NCI-H526 (cell line): ENCODE data around the gene GTF3C5.
"Not testable (repeated sequence)": the region's sequence is repeated elsewhere in the genome, so short reads cannot be mapped to it uniquely, and the experiment has no call there.

Experiments used
- DNase-seq, 2 experiments: peaks; one replicate each; lab custom pipeline; 2025; lab: John Stamatoyannopoulos, UW

GTF3C5 gene

DNA sequence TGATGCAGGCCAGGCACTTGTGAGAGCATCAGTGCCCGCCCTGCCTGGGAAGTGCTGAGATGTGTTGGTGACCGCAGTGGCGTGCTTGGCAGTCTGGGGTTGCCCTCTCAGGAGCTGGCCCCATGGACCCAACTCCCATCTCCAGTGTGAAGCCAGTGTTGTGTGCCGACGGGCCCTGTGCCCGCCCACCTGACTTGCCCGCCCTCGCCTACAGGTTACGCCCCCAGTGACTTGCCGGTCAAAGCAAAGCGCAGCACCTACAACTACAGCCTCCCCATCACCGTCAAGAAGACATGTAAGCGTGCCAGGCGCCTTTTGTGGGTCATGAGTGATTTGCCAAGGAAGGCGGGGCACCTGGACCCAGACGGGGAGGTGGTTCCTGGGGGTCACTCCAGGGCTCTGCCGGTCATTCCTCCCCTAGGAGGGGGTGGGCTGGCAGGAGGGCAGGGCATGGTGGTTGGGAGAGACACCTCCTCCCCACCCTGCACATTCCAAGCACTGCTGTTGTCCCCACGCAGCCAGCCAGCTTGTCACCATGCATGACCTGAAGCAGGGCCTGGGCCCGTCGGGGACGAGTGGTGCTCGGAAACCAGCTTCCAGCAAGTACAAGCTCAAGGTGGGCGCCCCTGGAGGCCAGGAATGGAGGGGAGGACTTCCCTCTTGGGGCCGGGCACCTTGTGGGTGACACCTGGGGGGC, 23.5 kb downstream of the GTF3C5 start:
- DNase-seq: no peak

DNA sequence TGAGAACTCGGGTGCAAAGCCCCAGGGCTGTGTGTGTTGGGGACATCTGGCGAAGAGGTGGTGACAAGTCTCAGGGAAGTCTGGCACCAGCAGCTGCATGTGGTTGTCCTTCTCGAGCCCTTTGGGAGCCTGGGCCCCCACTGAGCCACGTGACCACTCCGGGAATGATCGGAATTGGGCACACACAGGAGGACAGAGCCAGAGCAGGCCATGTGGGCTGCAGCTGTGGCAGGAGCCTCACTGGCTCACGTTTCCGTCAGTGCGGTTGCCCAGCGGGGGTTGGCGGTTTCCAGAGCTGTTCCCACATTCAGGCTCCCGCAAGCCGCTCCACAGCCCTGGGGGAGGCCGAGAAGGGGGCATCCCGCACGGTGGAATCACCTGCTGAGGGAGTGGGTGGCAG, 24.2 kb downstream of the GTF3C5 start:
- no peak for DNase-seq

GRCh38 chr9:133055788-133056420, 25.1 kb downstream of the GTF3C5 start:
- no peak for DNase-seq

DNA sequence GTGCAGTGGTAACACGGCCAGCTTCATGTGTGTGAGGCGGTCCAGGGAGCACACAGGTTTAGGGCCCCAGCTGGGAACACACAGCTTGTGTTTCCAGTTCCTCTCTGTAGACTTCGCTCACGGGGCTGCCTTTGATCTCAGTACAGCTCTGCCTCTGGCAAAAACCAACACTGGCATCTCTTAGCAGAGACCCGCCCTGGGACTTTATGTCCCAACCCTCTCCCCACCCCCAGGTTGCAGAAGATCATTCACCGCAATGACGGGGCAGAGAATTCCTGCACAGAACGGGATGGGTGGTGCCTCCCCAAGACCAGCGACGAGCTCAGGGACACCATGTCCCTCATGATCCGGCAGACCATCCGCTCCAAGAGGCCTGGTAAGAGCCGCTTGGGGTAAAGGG, 25.7 kb downstream of the GTF3C5 start:
- no peak for DNase-seq

DNA sequence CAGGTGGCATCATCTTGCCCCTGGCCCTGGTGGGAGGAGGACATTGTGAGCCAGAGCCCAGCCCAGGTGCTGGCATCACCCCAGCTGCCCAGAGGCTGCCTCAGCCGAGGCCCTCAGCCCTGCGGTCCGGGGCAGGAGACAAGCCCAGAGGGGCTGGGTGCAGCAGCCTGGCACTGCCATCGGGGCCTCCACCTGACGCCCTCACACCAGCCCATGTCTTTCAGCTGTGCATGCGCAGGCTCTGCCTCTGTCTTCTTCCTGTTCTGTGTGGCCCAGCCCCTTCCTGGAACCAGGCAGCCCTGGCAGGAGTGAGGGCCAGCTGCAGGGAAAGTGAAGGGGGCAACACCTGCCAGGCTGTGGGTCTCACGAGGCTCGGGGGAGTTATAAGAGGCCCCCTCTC, 26.2 kb downstream of the GTF3C5 start:
- DNase-seq: no peak

DNA sequence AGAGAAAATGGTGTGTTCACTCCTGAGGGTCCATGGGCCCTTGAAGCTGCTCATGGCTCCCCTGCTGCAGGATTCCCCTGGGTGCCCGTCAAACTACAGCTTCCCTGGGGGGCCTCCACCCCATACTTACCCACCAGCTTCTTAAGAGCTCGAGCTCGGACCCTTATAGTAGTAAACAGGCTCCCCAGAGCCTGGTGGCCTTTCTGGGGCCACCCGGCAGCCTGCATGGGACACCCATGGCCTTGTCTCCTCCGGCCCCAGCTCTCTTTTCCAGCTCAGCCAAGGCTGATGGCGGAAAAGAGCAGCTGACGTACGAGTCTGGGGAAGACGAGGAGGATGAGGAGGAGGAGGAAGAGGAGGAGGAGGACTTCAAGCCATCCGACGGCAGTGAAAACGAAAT, 26.8 kb downstream of the GTF3C5 start:
- no peak for DNase-seq

DNA sequence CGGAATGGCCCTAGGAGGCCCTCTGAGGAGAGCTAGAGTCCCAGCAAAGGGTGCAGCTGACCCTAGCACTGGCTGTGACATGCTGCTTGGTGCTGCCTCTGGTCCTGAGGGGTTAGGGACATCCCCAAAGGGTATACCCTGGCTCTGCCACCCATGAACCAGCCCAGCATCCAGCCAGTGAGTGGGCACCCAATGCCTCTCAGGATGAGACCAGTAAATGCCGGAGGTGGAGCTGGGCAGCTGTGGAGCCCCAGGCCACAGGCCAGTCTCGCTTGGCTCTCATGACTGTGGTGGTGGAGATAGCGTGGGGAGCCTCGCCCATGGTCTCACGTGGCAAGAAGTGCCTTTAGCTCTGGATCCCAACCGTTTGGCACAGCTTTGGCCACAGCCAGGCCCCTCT, 27.3 kb downstream of the GTF3C5 start:
- no peak for DNase-seq

DNA sequence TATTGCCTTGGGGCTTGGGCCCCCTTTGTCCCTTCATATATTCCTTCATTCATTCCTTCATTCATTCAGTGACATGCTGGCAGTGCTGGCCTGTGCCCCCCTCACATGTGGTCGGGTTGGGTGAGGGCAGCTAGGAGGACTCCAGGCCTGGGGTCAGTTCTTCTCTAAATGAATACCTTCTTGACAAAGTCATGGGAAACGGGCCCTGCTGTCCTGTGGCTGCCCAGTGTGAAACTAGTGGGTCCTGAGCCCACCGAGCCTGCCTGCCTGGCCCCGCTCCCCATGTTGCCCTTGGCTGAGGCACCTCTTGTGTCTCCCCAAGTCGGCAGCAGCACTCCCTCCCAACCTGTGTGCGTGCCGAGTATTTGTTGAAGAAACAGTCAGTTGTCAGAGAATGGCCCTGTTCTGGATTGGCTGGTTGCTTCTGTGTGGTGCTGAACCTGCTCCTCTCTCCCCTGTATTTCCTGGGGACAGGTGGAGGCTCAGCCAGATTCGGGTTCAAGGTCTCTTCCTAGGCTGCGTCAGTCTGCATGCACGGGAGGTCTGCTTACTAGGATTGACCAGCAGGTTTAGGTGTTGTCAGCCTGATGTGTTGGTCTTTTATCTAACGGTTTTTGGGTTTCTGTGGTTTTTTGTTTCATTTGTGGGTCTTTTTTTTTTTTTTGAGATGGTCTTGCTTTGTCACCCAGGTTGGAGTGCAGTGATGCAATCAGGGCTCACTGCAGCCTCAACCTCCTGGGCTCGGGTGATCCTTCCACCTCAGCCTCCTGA, 27.9 kb downstream of the GTF3C5 start:
- DNase-seq: no peak

GRCh38 chr9:133059623-133060022, 28.8 kb downstream of the GTF3C5 start:
- DNase-seq: no peak

GRCh38 chr9:133060417-133060841, 29.6 kb downstream of the GTF3C5 start:
- no peak for DNase-seq

GRCh38 chr9:133061019-133061763, 30.4 kb downstream of the GTF3C5 start:
- peak in 1 of 2 experiments; percentile 38 for DNase-seq

DNA sequence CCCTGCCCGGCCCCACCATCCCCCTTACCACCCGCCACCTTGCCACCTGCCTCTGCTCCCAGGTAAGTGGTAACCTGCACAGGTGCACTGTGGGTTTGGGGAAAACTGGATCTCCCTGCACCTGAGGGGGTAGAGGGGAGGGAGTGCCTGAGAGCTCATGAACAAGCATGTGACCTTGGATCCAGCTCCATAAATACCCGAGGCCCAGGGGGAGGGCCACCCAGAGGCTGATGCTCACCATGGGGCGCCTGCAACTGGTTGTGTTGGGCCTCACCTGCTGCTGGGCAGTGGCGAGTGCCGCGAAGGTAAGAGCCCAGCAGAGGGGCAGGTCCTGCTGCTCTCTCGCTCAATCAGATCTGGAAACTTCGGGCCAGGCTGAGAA, 31.0 kb downstream of the GTF3C5 start, which contains the start of gene CEL:
Gene CEL, plus strand, starts transcription at position 218 of the 382 bp plus-strand sequence. Its CDS starts 22 bp downstream, at position 240.
- peak in 1 of 2 experiments; percentile 19 for DNase-seq

- not testable (repeated sequence) for DNase-seq
These were observed 31.8 kb downstream of the GTF3C5 start for GRCh38 chr9:133062569-133062968.

DNA sequence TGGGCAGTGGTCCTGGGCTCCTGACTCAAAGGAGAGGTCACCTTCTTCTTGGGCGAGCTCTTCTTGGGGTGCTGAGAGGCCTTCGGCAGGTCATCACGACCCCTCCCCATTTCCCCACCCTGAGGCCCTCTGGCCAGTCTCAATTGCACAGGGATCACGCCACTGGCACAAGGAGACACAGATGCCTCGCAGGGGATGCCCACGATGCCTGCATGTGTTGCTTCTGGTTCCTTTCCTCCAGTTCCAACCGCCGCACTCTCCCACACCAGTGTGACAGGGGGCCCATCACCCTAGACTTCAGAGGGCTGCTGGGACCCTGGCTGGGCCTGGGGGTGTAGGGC, 32.3 kb downstream of the GTF3C5 start:
- DNase-seq: no peak

DNA sequence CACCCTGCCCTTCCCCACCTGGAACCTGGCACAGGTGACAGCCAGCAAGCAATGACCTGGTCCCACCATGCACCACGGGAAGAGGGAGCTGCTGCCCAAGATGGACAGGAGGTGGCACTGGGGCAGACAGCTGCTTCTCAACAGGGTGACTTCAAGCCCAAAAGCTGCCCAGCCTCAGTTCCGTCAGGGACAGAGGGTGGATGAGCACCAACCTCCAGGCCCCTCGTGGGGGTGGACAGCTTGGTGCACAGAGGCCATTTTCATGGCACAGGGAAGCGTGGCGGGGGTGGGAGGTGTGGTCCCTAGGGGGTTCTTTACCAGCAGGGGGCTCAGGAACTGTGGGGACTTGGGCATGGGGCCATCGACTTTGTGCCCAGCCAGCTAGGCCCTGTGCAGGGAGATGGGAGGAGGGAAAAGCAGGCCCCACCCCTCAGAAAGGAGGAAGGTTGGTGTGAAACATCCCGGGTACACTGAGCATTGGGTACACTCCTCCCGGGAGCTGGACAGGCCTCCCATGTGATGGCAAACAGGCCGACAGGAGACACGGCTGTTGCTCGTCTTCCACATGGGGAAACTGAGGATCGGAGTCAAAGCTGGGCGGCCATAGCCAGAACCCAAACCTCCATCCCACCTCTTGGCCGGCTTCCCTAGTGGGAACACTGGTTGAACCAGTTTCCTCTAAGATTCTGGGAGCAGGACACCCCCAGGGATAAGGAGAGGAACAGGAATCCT, 32.9 kb downstream of the GTF3C5 start:
- no peak for DNase-seq

DNA sequence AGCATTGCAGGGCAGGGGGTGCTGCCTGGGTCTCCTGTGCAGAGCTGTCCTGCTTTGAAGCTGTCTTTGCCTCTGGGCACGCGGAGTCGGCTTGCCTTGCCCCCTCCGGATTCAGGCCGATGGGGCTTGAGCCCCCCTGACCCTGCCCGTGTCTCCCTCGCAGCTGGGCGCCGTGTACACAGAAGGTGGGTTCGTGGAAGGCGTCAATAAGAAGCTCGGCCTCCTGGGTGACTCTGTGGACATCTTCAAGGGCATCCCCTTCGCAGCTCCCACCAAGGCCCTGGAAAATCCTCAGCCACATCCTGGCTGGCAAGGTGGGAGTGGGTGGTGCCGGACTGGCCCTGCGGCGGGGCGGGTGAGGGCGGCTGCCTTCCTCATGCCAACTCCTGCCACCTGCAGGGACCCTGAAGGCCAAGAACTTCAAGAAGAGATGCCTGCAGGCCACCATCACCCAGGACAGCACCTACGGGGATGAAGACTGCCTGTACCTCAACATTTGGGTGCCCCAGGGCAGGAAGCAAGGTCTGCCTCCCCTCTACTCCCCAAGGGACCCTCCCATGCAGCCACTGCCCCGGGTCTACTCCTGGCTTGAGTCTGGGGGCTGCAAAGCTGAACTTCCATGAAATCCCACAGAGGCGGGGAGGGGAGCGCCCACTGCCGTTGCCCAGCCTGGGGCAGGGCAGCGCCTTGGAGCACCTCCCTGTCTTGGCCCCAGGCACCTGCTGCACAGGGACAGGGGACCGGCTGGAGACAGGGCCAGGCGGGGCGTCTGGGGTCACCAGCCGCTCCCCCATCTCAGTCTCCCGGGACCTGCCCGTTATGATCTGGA, 33.7 kb downstream of the GTF3C5 start:
- DNase-seq: no peak

DNA sequence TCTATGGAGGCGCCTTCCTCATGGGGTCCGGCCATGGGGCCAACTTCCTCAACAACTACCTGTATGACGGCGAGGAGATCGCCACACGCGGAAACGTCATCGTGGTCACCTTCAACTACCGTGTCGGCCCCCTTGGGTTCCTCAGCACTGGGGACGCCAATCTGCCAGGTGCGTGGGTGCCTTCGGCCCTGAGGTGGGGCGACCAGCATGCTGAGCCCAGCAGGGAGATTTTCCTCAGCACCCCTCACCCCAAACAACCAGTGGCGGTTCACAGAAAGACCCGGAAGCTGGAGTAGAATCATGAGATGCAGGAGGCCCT, 34.2 kb downstream of the GTF3C5 start:
- DNase-seq: no peak

DNA sequence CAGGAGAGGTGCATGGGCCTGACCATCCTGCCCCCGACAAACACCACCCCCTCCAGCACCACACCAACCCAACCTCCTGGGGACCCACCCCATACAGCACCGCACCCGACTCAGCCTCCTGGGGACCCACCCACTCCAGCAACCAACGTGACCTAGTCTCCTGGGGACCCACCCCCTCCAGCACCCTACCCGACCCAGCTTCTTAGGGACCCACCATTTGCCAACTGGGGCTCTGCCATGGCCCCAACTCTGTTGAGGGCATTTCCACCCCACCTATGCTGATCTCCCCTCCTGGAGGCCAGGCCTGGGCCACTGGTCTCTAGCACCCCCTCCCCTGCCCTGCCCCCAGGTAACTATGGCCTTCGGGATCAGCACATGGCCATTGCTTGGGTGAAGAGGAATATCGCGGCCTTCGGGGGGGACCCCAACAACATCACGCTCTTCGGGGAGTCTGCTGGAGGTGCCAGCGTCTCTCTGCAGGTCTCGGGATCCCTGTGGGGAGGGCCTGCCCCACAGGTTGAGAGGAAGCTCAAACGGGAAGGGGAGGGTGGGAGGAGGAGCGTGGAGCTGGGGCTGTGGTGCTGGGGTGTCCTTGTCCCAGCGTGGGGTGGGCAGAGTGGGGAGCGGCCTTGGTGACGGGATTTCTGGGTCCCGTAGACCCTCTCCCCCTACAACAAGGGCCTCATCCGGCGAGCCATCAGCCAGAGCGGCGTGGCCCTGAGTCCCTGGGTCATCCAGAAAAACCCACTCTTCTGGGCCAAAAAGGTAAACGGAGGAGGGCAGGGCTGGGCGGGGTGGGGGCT, 35.6 kb downstream of the GTF3C5 start:
- no peak for DNase-seq

GRCh38 chr9:133067006-133067405, 36.2 kb downstream of the GTF3C5 start:
- DNase-seq: no peak

GRCh38 chr9:133067813-133068212, 37.0 kb downstream of the GTF3C5 start:
- no peak for DNase-seq
